Ishikawa (cell line): ENCODE results near the gene STX10.

Experiments
- CEBPB ChIP-seq: IDR thresholded peaks from 2 replicates; pipeline ENCODE4 v1.6.1; 2012
- CREB1 ChIP-seq: IDR thresholded peaks from 2 replicates; pipeline ENCODE4 v1.6.1; 2012; ENCODE audit warnings: low read depth
- EP300 ChIP-seq: IDR thresholded peaks from 2 replicates; pipeline ENCODE4 v1.6.1; 2012; ENCODE audit warnings: borderline replicate concordance
- FOXM1 ChIP-seq: IDR thresholded peaks from 2 replicates; pipeline ENCODE4 v1.6.1; 2012; ENCODE audit warnings: low read depth, borderline replicate concordance
- NFIC ChIP-seq: IDR thresholded peaks from 2 replicates; pipeline ENCODE4 v1.6.1; 2012
- RAD21 ChIP-seq: IDR thresholded peaks from 2 replicates; pipeline ENCODE4 v1.6.1; 2012; ENCODE audit warnings: low read depth
- TAF1 ChIP-seq: IDR thresholded peaks from 2 replicates; pipeline ENCODE4 v1.6.1; 2012; ENCODE audit warnings: low read depth, mild to moderate bottlenecking
- TCF12 ChIP-seq: IDR thresholded peaks from 2 replicates; pipeline ENCODE4 v1.6.1; 2012; ENCODE audit warnings: low read depth
- YY1 ChIP-seq: IDR thresholded peaks from 2 replicates; pipeline ENCODE4 v1.6.1; 2012; ENCODE audit warnings: low read depth
- ZBTB7A ChIP-seq: IDR thresholded peaks from 2 replicates; pipeline ENCODE4 v1.6.1; 2012; ENCODE audit warnings: low read depth
- TF ChIP-seq, protein P1 (sequence below): IDR thresholded peaks from 2 replicates; pipeline ENCODE4 v1.6.1; 2012; ENCODE audit warnings: low read depth, mild to moderate bottlenecking
- TF ChIP-seq, protein P2 (sequence below): IDR thresholded peaks from 2 replicates; pipeline ENCODE4 v1.6.1; 2012

DNA sequence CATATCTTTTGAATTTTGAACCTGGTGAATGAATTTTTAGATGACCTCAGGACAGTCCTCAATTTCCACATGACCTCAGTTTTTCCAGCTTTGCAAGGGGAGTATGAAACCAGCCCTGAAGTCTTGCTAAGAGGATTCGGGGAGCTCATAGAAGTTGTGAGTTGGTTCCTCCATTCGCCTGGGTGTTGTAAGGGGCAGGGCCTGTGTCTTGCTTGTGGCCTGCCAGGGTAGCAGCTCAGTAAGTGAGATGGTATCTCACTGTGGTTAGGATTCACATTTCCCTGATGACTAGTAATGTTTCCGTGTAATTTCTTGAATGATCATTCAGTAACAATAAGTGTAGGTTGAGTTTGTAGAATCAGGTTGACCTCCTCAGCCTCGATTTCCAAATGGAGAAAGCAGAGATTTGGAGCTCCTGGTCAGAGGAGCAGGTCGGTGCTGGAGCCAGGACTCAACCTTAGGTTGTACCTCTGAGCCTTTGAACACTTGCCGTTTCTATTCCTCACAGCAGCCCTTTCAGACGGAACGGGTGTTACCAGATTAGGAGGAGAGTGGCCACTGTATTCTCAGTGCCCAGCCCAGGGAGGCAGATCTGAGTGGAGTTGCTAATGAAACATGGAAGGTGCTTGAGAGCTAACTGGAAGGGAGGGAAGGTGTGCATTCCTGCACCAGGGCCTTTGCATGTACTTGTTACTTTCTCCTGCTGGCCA is 17.5 kb downstream of the STX10 start:
- TF ChIP-seq NFIC (no peak), RAD21 (no peak), ZBTB7A (no peak), EP300 (no peak), CEBPB (no peak), TCF12 (no peak), TAF1 (no peak), YY1 (no peak), CREB1 (no peak), FOXM1 (no peak)
- TF ChIP-seq, protein P1, sequence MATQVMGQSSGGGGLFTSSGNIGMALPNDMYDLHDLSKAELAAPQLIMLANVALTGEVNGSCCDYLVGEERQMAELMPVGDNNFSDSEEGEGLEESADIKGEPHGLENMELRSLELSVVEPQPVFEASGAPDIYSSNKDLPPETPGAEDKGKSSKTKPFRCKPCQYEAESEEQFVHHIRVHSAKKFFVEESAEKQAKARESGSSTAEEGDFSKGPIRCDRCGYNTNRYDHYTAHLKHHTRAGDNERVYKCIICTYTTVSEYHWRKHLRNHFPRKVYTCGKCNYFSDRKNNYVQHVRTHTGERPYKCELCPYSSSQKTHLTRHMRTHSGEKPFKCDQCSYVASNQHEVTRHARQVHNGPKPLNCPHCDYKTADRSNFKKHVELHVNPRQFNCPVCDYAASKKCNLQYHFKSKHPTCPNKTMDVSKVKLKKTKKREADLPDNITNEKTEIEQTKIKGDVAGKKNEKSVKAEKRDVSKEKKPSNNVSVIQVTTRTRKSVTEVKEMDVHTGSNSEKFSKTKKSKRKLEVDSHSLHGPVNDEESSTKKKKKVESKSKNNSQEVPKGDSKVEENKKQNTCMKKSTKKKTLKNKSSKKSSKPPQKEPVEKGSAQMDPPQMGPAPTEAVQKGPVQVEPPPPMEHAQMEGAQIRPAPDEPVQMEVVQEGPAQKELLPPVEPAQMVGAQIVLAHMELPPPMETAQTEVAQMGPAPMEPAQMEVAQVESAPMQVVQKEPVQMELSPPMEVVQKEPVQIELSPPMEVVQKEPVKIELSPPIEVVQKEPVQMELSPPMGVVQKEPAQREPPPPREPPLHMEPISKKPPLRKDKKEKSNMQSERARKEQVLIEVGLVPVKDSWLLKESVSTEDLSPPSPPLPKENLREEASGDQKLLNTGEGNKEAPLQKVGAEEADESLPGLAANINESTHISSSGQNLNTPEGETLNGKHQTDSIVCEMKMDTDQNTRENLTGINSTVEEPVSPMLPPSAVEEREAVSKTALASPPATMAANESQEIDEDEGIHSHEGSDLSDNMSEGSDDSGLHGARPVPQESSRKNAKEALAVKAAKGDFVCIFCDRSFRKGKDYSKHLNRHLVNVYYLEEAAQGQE = no peak
- TF ChIP-seq, protein P2, sequence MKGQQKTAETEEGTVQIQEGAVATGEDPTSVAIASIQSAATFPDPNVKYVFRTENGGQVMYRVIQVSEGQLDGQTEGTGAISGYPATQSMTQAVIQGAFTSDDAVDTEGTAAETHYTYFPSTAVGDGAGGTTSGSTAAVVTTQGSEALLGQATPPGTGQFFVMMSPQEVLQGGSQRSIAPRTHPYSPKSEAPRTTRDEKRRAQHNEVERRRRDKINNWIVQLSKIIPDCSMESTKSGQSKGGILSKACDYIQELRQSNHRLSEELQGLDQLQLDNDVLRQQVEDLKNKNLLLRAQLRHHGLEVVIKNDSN = no peak
